ENCODE data around the gene GRID1.

- TF ChIP-seq CTCF (IDR thresholded peaks at IDR 0.05; ENCODE audit: low read length) (no peak), EZH2 (IDR thresholded peaks at IDR 0.05; ENCODE audit: borderline replicate concordance, low read length) (no peak)
These were observed 755.4 kb downstream of the GRID1 start for GRCh38 chr10:85611093-85611740.
